Putamen (tissue), 1 donor: Measurements from ENCODE around the gene DNAAF5.

ENCODE experiments used
- DNase-seq: peaks from one replicate; pipeline ENCODE4 v3.0.0-alpha.2; 2016; ENCODE audit warnings: low spot score

The DNAAF5 gene

DNA sequence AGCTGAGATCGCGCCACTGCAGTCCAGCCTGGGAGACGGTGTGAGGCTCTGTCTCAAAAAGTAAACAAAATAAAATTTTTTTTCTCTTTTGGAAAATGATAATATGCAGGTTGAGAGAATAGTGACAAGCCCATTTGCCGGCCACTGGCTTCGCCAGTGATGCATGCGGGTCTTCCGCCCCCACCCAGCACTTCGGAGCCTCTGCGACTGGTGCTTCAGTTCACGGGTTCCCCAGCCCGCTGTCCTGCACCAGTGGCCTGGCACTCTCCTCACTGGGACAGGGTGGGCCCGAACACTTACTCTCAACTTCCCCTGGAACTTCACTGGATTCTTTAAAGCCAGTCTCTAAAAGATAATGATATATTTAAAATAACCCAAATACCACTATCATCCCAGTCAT lies 108.5 kb downstream of the DNAAF5 start:
- no peak for DNase-seq

- DNase-seq: no peak
Measured at GRCh38 chr7:835485-836401, 109.2 kb downstream of the DNAAF5 start.
